HG02938 (cell line): Measurements from ENCODE around the gene SNRPB.

Experiments
- ATAC-seq: cut with Tn5 transposase; IDR thresholded peaks from one replicate; pipeline ENCODE4 v1.9.1; 2021; ENCODE audit warnings: mild to moderate bottlenecking, moderate library complexity; ENCODE audit not compliant: unreplicated experiment

Gene SNRPB

GRCh38 chr20:2475850-2476741 is 5.5 kb upstream of the SNRPB start:
- ATAC-seq: no peak

GRCh38 chr20:2473516-2473915 is 2.9 kb upstream of the SNRPB start:
- ATAC-seq: no peak

GRCh38 chr20:2469991-2470422 is 582 bp downstream of the SNRPB start:
- peak; percentile 31 for ATAC-seq

GRCh38 chr20:2468581-2469407 is 1.8 kb downstream of the SNRPB start:
- ATAC-seq: no peak

- ATAC-seq: no peak
These were observed 3.2 kb downstream of the SNRPB start for GRCh38 chr20:2467412-2467811.

GRCh38 chr20:2465100-2465499 is 5.5 kb downstream of the SNRPB start:
- ATAC-seq: no peak

GRCh38 chr20:2463616-2464365 is 6.8 kb downstream of the SNRPB start:
- ATAC-seq: no peak

GRCh38 chr20:2462484-2462883 is 8.1 kb downstream of the SNRPB start:
- ATAC-seq: no peak

- no peak for ATAC-seq
These were observed 9.7 kb downstream of the SNRPB start for GRCh38 chr20:2460752-2461424.

- ATAC-seq: no peak
These were observed 10.4 kb downstream of the SNRPB start for GRCh38 chr20:2459981-2460751.

GRCh38 chr20:2458919-2459499 is 11.6 kb downstream of the SNRPB start:
- ATAC-seq: no peak

- no peak for ATAC-seq
These were observed 14.7 kb downstream of the SNRPB start for GRCh38 chr20:2455771-2456497.

GRCh38 chr20:2453792-2454191 is 16.8 kb downstream of the SNRPB start:
- no peak for ATAC-seq

- no peak for ATAC-seq
These were observed 18.5 kb downstream of the SNRPB start for GRCh38 chr20:2451939-2452732.

- ATAC-seq: no peak
These were observed 19.2 kb downstream of the SNRPB start for GRCh38 chr20:2451422-2451821.

GRCh38 chr20:2449386-2449785 is 21.2 kb downstream of the SNRPB start:
- ATAC-seq: no peak

- ATAC-seq: no peak
These were observed 23.7 kb downstream of the SNRPB start for GRCh38 chr20:2446845-2447244.

GRCh38 chr20:2431185-2431584 is 39.4 kb downstream of the SNRPB start:
- ATAC-seq: no peak
